Activated effector memory CD4-positive, alpha-beta T cell treated with anti-CD3 and anti-CD28 coated beads, Interleukin-2, amount 50 U/mL, for 16 hours (primary cell): ENCODE measurements around the gene SIK1.
"Not testable (repeated sequence)": the region's sequence is repeated elsewhere in the genome, so short reads cannot be mapped to it uniquely, and the experiment has no call there.

ENCODE experiments used
- DNase-seq: peaks from one replicate; pipeline ENCODE4 v3.0.0-alpha.2; 2020

Gene SIK1

DNA sequence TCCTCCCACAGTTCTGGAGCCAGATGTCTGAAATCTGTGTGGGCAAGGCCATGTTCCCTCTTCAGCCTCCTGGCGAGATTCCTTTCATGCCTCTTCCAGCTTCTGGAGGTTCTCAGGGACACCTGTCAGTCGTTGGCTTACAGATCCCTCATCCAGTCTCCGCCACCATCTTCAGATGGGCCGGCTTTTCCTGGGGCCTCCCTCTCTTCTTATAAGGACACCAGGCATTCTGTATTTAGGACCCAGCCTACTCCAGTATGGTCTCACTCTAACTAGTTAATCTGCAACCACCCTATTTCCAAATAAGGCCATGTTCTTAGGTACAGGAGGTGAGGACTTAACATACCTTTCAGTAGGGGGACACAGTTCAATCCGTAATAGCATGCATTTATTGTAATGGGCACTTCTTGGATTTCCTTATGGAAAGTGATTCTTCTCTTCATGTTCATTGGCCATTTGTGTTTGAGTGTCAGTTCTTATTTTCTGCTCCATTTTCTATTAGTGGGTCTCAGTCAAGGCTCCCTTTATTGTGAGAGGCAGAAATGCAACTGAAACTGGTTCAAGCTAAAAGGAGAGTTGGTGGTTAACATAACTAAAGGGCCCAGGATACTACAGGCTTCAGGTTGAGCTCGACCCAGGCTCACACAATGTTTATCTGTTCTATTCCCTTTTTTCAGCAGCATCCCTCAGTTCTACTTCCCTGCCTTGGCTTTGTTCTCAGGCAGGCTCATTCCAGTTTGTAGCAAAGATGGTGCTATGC lies 12.6 kb upstream of the SIK1 start:
- DNase-seq: peak; percentile 31

DNA sequence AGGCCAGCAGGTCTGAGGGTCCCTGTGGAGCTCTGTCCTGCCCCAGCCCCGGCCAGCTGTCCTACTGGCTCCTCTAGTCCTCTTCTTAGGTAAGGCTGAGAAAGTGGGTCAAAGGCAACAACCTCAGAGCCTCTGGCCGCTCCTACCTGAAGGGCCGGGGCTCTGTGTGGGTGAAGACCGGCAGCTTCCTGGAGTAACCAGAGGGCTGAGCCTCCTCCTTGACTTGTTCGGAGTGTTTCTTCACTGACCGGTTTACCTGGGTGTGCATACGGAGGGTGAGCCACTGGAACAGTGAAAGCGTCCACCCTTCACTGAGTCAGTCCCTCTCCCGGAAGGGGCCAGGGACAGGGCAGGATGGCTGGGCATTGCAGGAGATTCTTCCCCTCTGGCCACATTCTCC lies 9.3 kb upstream of the SIK1 start:
- DNase-seq: not testable (repeated sequence)

GRCh38 chr21:43433340-43434136 lies 6.6 kb upstream of the SIK1 start:
- DNase-seq: not testable (repeated sequence)

- DNase-seq: not testable (repeated sequence)
These were observed 4.0 kb upstream of the SIK1 start for GRCh38 chr21:43430830-43431416.

DNA sequence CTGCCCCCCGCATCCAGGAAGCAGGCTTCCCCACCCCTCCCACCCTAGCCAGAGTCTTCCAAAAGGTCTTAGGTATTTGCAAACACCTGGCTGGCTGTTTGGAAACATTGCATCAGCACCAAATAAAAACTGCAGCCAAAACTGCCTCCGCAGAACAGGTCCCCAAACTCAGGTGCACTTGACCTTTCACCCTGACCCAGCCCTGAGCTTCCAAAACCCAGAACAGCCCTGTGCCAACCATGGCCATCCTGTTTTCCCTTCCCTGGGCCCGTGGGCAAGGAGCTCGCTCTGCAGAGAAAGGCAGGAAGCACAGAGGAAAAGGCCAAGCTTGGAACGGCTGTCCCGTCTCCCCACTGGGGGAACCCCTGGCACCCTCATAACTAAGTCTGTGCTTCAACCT lies 2.0 kb upstream of the SIK1 start:
- not testable (repeated sequence) for DNase-seq

- not testable (repeated sequence) for DNase-seq
These were observed 270 bp upstream of the SIK1 start for GRCh38 chr21:43427242-43427559.

DNA sequence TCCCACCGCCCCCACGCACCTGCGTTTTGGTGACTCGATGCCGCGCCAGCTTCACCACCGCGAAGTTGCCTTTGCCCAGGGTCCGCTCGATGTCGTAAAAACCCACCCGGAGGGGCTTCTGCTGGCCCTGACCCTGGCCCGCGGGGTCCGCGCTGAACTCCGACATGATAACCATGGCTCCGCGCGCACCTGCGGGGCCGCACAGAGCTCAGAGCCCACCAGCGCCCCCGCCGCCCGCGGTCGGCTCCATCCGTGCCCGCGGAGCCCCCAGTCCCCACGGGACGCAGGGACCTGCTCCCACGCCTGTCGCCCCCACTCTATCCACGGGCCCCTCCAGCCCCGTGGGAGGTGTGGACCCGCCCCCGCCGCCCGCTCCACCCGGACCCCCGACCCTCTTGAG lies 927 bp downstream of the SIK1 start:
- DNase-seq: not testable (repeated sequence)

DNA sequence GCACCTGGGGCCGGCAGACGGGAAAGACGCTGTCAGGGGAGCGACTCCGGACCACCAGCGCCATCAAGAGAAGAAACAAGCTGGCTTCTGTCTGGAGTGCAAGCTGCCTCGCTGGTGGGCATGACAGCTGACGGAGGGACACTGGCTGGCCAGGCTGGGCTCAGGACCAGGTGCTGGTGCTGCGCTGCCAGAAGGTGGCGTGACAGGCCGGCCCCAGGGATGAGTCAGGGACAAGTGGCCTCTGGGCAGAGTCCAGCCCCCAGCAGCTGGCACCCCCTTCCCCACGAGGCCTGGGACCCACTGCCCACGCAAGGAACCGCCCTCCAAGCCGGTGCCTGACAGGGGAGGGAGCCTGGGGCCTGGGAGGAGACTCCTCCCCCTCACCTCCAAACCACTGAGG lies 7.5 kb downstream of the SIK1 start:
- not testable (repeated sequence) for DNase-seq

GRCh38 chr21:43414576-43414975 lies 12.4 kb downstream of the SIK1 start:
- DNase-seq: not testable (repeated sequence)

DNA sequence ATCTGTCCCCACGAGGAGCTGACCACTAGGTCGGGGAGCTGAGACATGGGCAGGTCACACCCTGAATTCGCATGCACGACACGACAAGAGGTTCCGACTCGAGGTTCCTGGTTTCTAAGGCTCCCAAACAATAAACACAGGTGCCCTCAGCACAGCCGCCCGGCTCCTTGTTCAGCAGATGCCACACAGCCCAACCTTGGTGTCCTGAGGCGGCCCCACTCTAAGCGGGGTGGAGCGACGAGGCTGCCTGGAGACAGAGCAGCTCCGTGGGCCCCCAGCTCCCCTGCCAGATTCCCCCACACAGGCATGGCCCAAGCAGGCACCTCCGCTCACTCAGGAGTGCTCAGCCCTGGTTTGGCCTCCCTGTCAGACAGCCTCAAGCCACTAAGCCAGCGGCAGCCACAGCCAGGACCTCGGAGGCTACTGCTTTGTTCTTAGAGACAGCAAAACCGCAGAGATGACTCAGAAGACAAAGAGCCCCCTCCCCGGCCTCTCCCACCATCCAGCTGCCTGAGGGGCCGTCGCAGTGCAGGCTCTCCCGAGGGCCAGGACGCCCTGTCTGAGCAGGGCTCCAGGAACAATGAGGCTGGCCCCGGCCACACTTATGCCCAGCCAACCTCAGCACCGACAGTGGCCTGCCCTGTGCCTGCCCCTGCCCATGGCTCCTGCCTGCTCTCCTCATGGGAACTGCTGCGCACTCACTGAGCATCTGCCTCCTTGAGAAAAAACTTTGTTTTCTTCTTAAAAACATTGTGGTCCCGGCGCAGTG lies 14.7 kb downstream of the SIK1 start:
- not testable (repeated sequence) for DNase-seq

GRCh38 chr21:43410456-43411068 lies 16.4 kb downstream of the SIK1 start:
- not testable (repeated sequence) for DNase-seq

GRCh38 chr21:43407139-43407538 lies 19.8 kb downstream of the SIK1 start:
- DNase-seq: not testable (repeated sequence)

GRCh38 chr21:43404450-43404849 lies 22.5 kb downstream of the SIK1 start:
- DNase-seq: not testable (repeated sequence)

GRCh38 chr21:43403651-43404430 lies 23.1 kb downstream of the SIK1 start:
- DNase-seq: not testable (repeated sequence)

DNA sequence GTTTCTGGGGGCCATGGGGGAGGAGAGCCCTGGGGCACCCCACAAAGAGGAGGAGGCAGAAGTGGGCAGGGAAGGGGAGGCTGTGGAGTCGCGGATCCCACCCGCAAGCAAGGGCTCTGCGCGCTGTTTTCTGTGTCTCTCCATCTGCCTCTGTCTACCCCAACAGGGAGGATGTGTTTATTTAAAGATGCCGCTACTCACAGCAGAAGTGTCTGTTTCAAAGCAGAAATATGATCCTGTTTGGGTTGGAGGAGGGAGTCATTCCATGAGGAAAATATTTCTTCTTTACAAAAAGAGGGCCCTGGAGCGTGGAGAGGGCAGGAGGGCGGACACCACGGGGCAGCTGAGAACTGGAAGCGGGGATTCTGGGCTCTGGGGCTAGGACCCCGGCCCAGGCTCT lies 25.8 kb downstream of the SIK1 start:
- DNase-seq: not testable (repeated sequence)

GRCh38 chr21:43399595-43400015 lies 27.3 kb downstream of the SIK1 start:
- DNase-seq: not testable (repeated sequence)

DNA sequence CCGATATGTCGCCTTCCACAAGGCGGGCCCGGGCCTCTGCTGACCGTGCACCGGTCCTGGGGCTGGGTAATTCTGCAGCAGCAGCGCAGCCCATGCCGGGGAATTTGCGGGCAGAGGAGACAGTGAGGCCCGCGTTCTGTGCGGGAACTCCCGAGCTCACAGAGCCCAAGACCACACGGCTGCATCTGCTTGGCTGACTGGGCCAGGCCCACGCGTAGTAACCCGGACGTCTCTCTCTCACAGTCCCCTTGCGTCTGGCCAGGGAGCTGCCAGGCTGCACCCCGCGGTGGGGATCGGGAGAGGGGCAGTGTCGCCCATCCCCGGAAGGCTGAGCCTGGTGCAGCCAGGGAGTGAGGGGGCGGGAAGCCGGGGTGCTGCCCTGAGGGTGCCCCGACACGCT lies 27.8 kb downstream of the SIK1 start:
- DNase-seq: not testable (repeated sequence)

GRCh38 chr21:43398533-43398932 lies 28.4 kb downstream of the SIK1 start:
- not testable (repeated sequence) for DNase-seq

DNA sequence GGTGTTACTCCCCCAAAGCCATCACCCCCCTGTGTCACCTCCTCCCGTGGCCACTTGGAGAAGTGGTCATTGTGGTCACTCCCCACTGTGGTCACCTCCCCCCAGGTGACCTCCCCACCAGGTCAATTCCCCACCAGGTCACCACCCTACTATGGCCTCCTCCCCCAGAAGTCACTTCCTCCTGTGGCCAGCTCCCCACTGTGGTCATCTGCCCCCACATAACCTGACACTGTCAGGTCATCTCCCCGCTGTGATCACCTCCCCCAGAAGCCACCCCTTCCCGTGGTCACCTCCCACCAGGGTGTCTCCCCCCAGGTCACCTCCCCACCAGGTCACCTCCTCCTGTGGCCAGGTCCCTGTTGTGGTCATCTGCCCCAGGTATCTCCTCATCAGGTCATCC lies 28.9 kb downstream of the SIK1 start:
- DNase-seq: not testable (repeated sequence)

- DNase-seq: not testable (repeated sequence)
These were observed 29.5 kb downstream of the SIK1 start for GRCh38 chr21:43397439-43397808.

DNA sequence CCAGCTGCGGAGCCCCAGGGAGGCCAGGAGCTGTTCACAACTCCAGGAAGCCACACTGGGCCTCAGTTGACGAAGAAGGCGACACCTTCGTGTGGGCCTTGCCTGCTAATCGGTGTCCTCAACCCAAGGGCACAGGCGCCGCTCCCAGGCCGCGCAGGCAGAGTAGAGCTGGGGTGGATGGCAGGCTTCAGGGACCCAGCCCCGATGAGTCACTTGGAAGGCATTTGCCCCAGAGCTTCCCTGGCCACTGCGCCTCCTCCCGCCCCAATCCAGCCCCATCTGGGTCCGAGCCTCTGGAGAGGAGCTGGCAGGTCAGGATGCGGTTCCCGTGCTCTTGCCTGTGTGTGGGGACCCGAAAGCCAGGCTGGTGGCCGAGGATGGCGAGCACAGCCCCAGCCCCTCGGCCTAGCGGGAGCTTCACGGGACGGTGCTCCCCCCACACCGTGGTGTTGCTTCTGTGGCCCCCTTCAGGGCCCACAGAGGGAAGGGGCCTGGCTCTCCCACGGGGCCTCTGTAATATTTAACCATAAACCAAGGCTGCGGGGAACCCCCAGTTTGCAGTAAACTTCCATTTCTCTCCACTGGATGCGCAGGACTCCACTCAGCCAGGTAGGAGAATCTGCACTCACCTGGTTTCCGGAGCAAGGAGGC lies 30.0 kb downstream of the SIK1 start:
- not testable (repeated sequence) for DNase-seq
